Measurements from ENCODE around the gene TMEM139.

Gene TMEM139

DNA sequence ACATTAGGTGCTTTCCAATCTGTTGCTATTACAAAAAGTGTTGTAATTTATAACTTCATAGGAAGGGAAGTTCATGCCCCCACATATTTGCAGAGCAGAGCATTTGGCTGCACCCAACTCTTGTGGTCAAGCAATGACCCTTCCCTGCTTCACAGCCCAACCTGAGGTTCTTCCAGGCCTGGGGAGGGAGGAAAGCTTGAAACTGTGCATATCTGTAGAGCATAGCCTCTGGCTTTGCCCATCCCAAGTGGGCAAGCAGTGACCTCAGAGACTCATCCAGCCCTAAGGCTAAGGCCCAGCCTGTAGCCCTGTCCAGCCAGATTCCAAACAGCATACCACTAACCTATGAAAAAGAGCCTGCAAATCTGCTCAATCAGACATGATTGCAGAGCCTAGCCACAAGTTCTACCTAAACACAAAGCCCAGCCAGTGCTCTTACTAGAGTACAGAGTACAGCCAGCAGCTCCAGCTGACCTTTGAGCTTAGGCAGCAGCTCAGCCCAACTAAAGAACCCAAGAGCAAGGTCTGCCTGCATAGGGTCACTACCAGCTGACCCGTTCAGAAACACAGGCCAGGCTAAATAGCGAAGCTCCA is 35.9 kb upstream of the TMEM139 start:
- TF ChIP-seq ZNF274 (IDR thresholded peaks at IDR 0.05; ENCODE audit: low read depth, low read length): no peak

GRCh38 chr7:143250199-143250598 is 34.6 kb upstream of the TMEM139 start:
- no peak overlapping the region for H3K4me3 ChIP-seq (ENCODE audit: low read length)
- TF ChIP-seq ZNF274 (IDR thresholded peaks at IDR 0.05; ENCODE audit: low read depth, low read length): no peak

More for the DNA sequence above, 35.9 kb upstream of the TMEM139 start:
- H3K4me3 ChIP-seq (ENCODE audit: low read length): no peak overlapping the region

- no peak for TF ChIP-seq ZNF274 (IDR thresholded peaks at IDR 0.05; ENCODE audit: low read depth, low read length)
- no peak overlapping the region for H3K4me3 ChIP-seq (ENCODE audit: low read length)
Measured at GRCh38 chr7:143250822-143251221, 33.9 kb upstream of the TMEM139 start.

GRCh38 chr7:143252006-143252405 is 32.8 kb upstream of the TMEM139 start:
- no peak for TF ChIP-seq ZNF274 (IDR thresholded peaks at IDR 0.05; ENCODE audit: low read depth, low read length)
- H3K4me3 ChIP-seq (ENCODE audit: low read length): no peak overlapping the region

DNA sequence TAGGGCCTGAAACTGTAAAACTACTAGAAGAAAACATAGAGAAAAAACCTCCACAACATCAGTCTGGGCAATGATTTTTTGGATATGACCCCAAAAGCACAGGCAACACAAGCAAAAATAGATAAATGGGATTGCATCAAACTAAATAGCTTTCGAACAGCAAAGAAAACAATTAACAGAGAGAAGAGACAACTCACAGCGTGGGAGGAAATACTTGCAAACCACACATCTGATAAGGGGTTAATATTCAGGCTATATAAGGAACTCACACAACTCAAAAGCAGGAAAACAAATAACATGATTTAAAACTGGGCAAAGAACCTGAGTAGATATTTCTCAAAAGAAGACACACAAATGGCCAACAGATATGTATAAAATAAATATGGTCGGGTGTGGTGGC is 29.2 kb upstream of the TMEM139 start:
- no peak for TF ChIP-seq ZNF274 (IDR thresholded peaks at IDR 0.05; ENCODE audit: low read depth, low read length)
- no peak overlapping the region for H3K4me3 ChIP-seq (ENCODE audit: low read length)

DNA sequence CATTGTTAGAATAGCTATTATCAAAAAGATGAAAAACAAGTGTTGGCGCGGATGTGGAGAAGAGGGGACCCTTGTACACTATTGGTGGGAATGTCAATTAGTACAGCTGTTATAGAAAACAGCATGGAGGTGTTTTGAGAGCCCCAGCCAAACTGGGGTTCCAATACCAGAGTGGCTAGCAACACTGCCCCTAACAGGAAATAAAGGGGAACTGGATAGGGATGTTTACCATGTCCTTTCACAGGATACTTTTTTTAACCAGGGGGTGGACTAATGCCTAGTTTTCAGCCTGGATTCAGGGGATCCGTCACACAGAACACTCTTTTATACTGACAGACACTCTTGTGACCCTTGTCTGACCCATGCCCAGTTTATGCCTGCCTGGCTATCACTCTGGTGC is 28.4 kb upstream of the TMEM139 start:
- H3K4me3 ChIP-seq (ENCODE audit: low read length): no peak overlapping the region
- no peak for TF ChIP-seq ZNF274 (IDR thresholded peaks at IDR 0.05; ENCODE audit: low read depth, low read length)

DNA sequence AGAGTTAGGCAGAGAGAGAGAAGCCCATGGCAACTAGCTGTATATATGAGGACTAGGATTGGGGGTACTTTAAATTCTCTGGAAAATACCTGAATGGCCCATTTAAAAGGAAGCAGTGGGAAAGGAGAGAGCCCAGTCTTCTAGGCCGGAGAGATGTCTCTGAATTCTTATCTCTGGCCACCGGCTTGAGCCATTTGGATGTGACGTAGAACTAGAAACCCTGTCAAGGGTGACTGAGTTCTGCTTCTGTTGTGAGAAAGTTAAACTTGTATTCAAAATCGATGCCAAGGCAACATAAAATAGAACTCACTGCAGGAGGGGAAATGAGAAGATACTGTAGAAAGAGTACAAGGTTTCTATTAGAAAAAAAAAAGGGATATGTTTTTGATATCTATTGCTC is 27.8 kb upstream of the TMEM139 start:
- H3K4me3 ChIP-seq (ENCODE audit: low read length): no peak overlapping the region
- no peak for TF ChIP-seq ZNF274 (IDR thresholded peaks at IDR 0.05; ENCODE audit: low read depth, low read length)

DNA sequence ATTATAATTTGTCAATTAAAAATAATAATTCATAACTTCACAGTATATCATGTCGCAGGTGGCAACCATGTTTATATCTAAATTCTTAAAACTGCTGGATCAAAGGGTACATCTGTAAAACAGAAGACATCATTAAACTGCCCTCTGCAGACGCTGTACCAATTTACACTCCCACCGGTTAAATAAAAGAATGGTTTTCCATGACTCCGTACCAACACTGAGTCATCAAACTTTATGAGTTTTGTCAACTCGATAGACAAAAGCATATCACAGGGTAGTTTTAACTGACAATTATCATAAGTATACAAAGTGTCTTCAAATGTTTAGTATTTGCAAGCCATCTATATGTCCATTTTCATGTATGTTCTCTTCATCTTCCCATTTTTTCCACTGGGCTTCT is 27.3 kb upstream of the TMEM139 start:
- no peak for TF ChIP-seq ZNF274 (IDR thresholded peaks at IDR 0.05; ENCODE audit: low read depth, low read length)
- H3K4me3 ChIP-seq (ENCODE audit: low read length): no peak overlapping the region

GRCh38 chr7:143258831-143259230 is 25.9 kb upstream of the TMEM139 start:
- H3K4me3 ChIP-seq (ENCODE audit: low read length): no peak overlapping the region
- TF ChIP-seq ZNF274 (IDR thresholded peaks at IDR 0.05; ENCODE audit: low read depth, low read length): no peak

DNA sequence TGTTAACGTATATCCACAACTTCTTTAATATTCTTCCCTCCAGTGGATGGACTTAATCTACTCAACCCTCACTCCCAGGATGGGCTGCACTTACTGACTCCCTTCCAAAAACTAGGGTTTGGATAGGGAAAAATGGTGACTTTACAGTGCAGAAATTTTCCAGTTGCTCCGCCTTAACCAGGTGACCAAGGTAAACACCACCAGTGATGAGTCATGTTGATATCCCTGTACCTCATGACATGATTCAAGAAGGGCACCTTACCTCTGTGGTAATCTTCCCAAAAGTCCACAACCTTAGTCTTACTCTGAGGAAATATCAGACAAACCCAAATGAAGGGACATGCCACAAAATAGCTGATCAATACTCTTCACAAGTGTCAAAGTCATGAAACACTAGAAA is 25.0 kb upstream of the TMEM139 start:
- no peak overlapping the region for H3K4me3 ChIP-seq (ENCODE audit: low read length)
- TF ChIP-seq ZNF274 (IDR thresholded peaks at IDR 0.05; ENCODE audit: low read depth, low read length): no peak

DNA sequence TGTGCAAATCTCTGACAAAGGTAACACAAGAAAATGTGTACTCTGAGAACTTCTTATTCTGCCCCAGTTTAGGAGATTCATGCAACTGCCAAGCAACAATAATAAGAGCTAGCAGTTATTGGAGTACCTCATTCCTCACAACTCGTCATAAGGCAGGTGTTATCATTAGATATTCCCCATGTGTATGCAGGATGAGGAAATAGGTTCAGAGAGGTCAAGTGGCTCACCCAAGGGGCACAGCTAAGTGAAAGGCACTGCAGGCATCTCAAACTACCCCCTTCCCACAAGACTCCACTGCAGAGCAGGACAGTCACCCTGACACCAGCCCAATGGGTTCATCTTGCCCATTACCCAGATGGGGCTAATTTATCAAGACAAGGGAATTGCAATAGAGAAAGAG is 22.9 kb upstream of the TMEM139 start:
- H3K4me3 ChIP-seq (ENCODE audit: low read length): no peak overlapping the region
- no peak for TF ChIP-seq ZNF274 (IDR thresholded peaks at IDR 0.05; ENCODE audit: low read depth, low read length)

- peak within 1 kb of the TSS; percentile 88 for H3K4me3 ChIP-seq (ENCODE audit: low read length)
- no peak for TF ChIP-seq ZNF274 (IDR thresholded peaks at IDR 0.05; ENCODE audit: low read depth, low read length)
Measured at GRCh38 chr7:143263266-143264195, 21.2 kb upstream of the TMEM139 start, which contains the start of gene GSTK1. TSS of gene GSTK1 (plus strand) at chr7:143263441. CDS start at chr7:143263514, 73 bp downstream.

DNA sequence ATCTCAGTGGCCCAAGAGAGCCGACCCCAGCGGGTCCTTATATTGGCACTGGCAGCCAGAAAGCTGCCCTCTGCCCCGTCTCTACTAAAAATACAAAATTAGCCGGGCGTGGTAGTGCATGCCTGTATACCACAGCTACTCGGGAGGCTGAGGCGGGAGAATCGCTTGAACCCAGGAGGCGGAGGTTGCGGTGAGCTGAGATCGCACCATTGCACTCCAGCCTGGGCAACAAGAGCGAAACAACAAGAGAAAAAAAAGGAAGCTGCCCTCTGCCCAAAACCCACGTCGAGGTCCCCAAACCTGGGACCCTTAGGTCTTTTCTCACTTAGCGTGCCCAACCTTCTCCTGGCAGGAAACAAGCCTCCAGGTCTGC is 20.6 kb upstream of the TMEM139 start:
- peak overlapping the region; percentile 88 for H3K4me3 ChIP-seq (ENCODE audit: low read length)

DNA sequence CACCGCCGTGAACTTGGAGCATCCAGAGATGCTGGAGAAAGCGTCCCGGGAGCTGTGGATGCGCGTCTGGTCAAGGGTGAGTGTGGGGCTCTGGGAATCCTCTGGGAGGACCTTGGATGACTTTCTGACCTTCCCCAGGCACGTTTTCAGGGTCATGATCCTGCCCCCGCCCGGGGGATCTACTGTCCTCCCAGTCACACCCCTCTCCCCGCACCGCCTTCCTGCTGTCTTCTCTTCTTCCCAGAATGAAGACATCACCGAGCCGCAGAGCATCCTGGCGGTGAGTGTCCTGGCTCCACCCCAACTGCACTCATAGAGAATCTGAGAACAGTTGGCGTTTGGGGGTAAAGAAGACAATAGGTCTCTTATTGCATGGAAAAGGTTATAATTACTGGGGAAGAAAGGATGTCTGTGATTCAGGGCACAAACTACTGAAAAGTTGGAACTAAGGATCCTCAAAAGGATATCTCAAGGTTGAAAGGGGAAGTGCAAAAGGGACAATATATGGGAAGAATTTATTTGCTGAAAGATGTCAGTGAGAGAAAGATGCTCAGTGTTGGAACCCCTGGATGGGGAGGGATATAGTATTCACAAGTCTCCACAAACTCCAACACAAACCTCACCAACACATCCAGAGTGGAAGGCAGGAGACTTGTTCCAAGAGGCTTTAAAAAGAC is 19.6 kb upstream of the TMEM139 start:
- no peak overlapping the region for H3K4me3 ChIP-seq (ENCODE audit: low read length)
- TF ChIP-seq ZNF274 (IDR thresholded peaks at IDR 0.05; ENCODE audit: low read depth, low read length): no peak

GRCh38 chr7:143269251-143269650 is 15.5 kb upstream of the TMEM139 start:
- no peak overlapping the region for H3K4me3 ChIP-seq (ENCODE audit: low read length)

More at GRCh38 chr7:143269251-143269650, 15.5 kb upstream of the TMEM139 start:
- no peak for TF ChIP-seq ZNF274 (IDR thresholded peaks at IDR 0.05; ENCODE audit: low read depth, low read length)

Measured in GM08714 (cell line).